ENCODE results near the gene CMC2.

The CMC2 gene

DNA sequence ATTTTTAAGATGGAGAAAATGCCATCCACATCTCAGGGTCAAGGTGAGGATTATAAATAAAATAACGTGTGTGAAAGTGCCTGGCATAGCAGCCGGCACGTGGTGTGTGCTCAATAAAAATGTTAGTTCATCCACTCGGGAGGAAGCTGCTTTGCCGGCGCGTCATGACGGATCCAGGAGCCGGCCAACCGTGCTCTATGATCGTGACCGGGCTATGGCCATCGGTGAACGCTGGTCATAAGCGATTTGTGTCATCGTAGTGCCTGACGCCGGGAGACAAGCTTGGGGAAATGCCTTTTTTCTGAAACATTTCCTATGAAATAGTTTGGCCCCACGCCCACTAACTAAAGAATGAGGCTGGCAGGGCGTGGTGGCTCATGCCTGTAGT is 74.0 kb downstream of the CMC2 start:
- DNase-seq (ENCODE audit: low read depth in 2 of 2) = no peak

DNA sequence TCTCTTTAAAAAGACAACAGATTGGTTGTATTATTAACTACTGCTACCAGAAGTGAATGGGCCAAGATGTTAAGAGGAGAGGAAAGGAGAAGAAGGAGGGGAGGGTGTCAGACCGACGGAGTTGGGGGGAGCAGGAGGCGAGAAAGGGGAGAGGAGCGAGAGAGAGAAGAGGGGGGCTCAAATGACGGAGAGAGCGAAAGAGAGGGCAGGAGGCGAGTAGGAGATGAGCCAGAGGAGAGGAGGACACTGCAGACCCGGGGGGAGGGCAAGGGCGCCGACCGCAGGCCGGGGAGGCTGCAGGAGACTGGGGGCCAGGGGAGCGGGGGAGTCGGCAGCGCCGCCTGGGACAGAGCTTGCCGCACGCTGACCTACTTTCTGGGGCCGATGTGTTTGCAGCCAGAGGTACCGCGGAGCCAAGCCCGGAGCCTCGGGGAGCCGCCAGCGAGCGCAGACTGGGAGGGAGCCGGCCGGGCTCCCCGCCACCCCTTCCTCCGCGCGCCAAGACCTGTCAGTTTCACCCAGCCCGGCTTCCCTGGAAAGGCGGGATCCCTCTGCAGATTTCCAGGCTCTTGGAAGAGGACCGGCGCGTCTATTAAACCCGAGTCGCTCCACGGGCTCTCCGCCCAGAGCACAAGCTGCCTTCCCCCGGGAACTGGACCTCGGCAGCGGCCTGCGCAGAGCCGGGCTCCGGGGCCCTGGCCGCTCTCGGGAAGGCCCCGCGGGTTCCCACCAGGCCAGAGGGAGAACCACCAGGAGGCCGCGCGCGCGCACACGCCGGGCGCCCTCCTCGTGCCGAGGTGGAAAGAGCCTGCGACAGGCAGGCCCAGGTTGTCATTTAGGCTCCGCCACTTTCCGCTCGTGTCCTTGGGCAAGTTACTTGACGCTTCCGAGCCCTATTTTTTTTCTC is 74.6 kb downstream of the CMC2 start:
- DNase-seq (ENCODE audit: low read depth in 2 of 2) = no peak

DNA sequence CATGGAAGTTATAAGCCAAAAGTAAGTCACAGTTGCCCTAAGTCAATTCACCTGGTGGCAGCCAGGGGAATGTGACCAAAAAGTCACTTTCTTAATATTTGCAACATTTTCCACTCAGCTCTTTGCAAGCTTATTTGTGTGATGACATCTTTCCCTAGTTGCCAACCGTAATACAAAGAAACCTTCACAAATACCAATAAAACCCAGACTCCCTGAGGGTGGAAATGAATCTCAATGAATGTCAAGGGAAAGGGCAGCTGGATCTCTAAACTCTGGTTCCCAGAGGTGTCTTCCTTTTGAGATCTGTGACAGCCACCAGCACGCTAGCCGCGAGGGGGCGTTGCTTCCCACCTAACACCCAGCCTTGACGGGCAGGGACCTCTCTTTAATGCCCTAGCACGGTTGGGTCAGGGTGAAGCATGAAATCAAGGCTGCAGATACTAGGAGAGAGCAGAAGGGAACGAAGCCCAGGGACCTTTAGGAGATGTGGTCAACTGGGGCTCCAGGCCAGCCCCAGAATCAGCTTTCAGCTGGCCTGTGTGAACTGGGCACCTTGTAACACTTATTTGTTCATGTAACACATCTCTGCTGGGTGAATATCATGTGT is 82.2 kb downstream of the CMC2 start:
- DNase-seq (ENCODE audit: low read depth in 2 of 2) = no peak

- DNase-seq (ENCODE audit: low read depth in 2 of 2) = no peak
Measured at GRCh38 chr16:80923356-80923755, 83.3 kb downstream of the CMC2 start.

All from stimulated activated CD8-positive, alpha-beta memory T cell treated with anti-CD3 and anti-CD28 coated beads, Interleukin-7, amount 100 ng/mL, for 4 hours (primary cell).